ENCODE measurements around the gene NUDT16L1. TPM values are rescaled to one million over a fixed set of nuclear protein-coding genes. Genes with fewer than 3 reads are reported as not detected.
"Not testable (repeated sequence)": the region's sequence is repeated elsewhere in the genome, so short reads cannot be mapped to it uniquely, and the experiment has no call there.

NUDT16L1 gene
- total RNA-seq, 1 donor from 2014 or later, result 61.9 TPM

GRCh38 chr16:4650443-4651074 is 42.8 kb upstream of the NUDT16L1 start:
- H3K4me3 ChIP-seq; intact Hi-C loops (cut with micrococcal nuclease); H3K4me1 ChIP-seq; H3K27ac ChIP-seq (replicated peaks); H3K9me3 ChIP-seq (replicated peaks); H3K27me3 ChIP-seq (ENCODE audit: low read depth): not testable (repeated sequence)
- peak; percentile 68 for TF ChIP-seq CTCF (IDR thresholded peaks at IDR 0.05; ENCODE audit: borderline replicate concordance)
- peak; percentile 44 for DNase-seq
- H3K36me3 ChIP-seq, result peaks cover 56% of the 10 kb centered on the region

GRCh38 chr16:4651827-4652226 is 41.5 kb upstream of the NUDT16L1 start:
- H3K27me3 ChIP-seq (ENCODE audit: low read depth), result no peaks in the 10 kb centered on the region
- H3K27ac ChIP-seq (replicated peaks), result no peak overlapping the region
- H3K9me3 ChIP-seq (replicated peaks), result no peaks in the 10 kb centered on the region
- H3K36me3 ChIP-seq, result peaks cover 63% of the 10 kb centered on the region
- H3K4me3 ChIP-seq, result no peak overlapping the region
- TF ChIP-seq CTCF (IDR thresholded peaks at IDR 0.05; ENCODE audit: borderline replicate concordance), result no peak
- no peak for DNase-seq
- intact Hi-C loops (cut with micrococcal nuclease), result no loop called here
- H3K4me1 ChIP-seq, result no peaks in the 10 kb centered on the region

GRCh38 chr16:4652561-4652960 is 40.8 kb upstream of the NUDT16L1 start:
- no peak overlapping the region for H3K4me3 ChIP-seq
- peaks cover 69% of the 10 kb centered on the region for H3K36me3 ChIP-seq
- no peaks in the 10 kb centered on the region for H3K4me1 ChIP-seq
- no peak for DNase-seq
- no peaks in the 10 kb centered on the region for H3K9me3 ChIP-seq (replicated peaks)
- H3K27me3 ChIP-seq (ENCODE audit: low read depth), result no peaks in the 10 kb centered on the region
- H3K27ac ChIP-seq (replicated peaks), result no peak overlapping the region
- no peak for TF ChIP-seq CTCF (IDR thresholded peaks at IDR 0.05; ENCODE audit: borderline replicate concordance)
- intact Hi-C loops (cut with micrococcal nuclease), result no loop called here

- Histone ChIP-seq H3K36me3 (peaks cover 84% of the 10 kb centered on the region), H3K27me3 (ENCODE audit: low read depth) (no peaks in the 10 kb centered on the region), H3K4me3 (no peak overlapping the region), H3K9me3 (replicated peaks) (no peaks in the 10 kb centered on the region), H3K27ac (replicated peaks) (no peak overlapping the region), H3K4me1 (peaks cover under 1% of the 10 kb centered on the region)
- no peak for DNase-seq
- intact Hi-C loops (cut with micrococcal nuclease), result no loop called here
- TF ChIP-seq CTCF (IDR thresholded peaks at IDR 0.05; ENCODE audit: borderline replicate concordance), result no peak
Observed at GRCh38 chr16:4654011-4654963, 39.1 kb upstream of the NUDT16L1 start.

- Histone ChIP-seq H3K27ac (replicated peaks) (no peak overlapping the region), H3K36me3 (peaks cover 84% of the 10 kb centered on the region), H3K4me1 (peaks cover 8% of the 10 kb centered on the region), H3K4me3 (no peak overlapping the region), H3K9me3 (replicated peaks) (no peaks in the 10 kb centered on the region), H3K27me3 (ENCODE audit: low read depth) (no peaks in the 10 kb centered on the region)
- intact Hi-C loops (cut with micrococcal nuclease), result no loop called here
- DNase-seq, result no peak
- no peak for TF ChIP-seq CTCF (IDR thresholded peaks at IDR 0.05; ENCODE audit: borderline replicate concordance)
Observed at GRCh38 chr16:4654964-4655590, 38.3 kb upstream of the NUDT16L1 start.

Data from left ventricle myocardium inferior (tissue), 1 donor.